ENCODE data around the gene PREPL. TPM values are rescaled to one million over a fixed set of nuclear protein-coding genes. Genes with fewer than 3 reads are reported as not detected.

Gene PREPL
- total and polyA plus RNA-seq, 2 donors (not counting 3 experiments of a cell fraction or from before 2014, with no cell fraction given) = 10.1 to 25.7 TPM

DNA sequence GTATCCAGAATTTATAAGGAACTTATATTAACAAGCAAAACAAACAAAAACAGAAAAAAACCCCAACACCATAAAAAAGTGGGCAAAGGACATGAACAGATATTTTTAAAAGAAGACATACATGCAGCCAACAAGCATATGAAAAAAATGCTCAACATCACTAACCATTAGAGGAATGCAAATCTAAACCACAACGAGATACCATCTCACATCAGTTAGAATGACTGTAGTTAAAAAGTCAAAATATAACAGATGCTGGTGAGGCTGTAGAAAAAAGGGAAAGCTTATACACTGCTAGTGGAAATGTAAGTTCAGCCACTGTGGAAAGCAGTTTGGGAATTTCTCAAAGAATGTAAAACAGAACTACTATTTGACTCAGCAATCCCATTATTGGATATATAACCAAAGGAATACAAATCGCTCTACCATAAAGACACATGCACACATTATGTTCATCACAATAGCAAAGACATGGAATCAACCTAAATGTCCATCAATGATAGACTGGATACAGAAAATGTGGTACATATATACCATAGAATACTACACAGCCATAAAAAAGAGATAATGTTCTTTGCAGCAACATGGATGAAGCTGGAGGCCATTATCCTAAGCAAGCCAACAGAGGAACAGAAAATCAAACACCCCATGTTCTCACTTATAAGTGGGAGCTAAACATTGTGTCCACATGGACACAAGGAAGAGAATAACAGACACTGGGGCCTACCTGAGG is 25.3 kb downstream of the PREPL start:
- Histone ChIP-seq H3K27ac (ENCODE audit: insufficient read depth, low read depth, low read length) (no peak overlapping the region), H3K4me1 (ENCODE audit: control insufficient read depth, extremely low read depth, insufficient read depth, low read length) (no peaks in the 10 kb centered on the region)
- CTCF ChIA-PET = no interaction called here

DNA sequence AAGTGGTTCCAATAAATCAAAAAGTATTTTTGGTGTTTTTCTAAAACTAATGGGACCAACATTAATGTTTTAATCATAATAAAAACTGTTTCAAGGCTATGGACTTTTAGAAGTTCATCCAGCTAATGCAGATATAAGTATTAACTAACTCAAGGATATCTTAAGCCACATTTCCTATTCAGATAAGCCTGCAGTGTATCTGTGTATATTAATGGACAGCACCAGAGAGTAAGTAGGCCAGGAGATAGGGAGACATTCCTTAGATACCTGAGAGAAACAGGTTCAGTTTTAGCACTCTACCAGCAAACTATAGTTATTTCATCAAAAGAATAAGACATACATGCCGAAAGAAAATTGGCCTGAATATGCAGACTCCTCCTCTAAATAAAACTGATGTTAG is 27.3 kb downstream of the PREPL start:
- H3K9ac ChIP-seq (replicated peaks; ENCODE audit: extremely low read depth, insufficient read depth, low read length) = no peak overlapping the region
- no peak overlapping the region for H3K27ac ChIP-seq (ENCODE audit: insufficient read depth, low read depth, low read length)
- no peaks in the 10 kb centered on the region for H3K79me2 ChIP-seq (ENCODE audit: control insufficient read depth, insufficient read depth, low read length)
- ChIA-PET POLR2A (no interaction called here), CTCF (no interaction called here)
- TF ChIP-seq, protein P1, sequence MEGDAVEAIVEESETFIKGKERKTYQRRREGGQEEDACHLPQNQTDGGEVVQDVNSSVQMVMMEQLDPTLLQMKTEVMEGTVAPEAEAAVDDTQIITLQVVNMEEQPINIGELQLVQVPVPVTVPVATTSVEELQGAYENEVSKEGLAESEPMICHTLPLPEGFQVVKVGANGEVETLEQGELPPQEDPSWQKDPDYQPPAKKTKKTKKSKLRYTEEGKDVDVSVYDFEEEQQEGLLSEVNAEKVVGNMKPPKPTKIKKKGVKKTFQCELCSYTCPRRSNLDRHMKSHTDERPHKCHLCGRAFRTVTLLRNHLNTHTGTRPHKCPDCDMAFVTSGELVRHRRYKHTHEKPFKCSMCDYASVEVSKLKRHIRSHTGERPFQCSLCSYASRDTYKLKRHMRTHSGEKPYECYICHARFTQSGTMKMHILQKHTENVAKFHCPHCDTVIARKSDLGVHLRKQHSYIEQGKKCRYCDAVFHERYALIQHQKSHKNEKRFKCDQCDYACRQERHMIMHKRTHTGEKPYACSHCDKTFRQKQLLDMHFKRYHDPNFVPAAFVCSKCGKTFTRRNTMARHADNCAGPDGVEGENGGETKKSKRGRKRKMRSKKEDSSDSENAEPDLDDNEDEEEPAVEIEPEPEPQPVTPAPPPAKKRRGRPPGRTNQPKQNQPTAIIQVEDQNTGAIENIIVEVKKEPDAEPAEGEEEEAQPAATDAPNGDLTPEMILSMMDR (IDR thresholded peaks at IDR 0.05; ENCODE audit: extremely low read depth in 1 of 2, insufficient read depth in 1 of 2, low read depth in 1 of 2, low read length in 2 of 2) = no peak
- TF ChIP-seq EZH2 (IDR thresholded peaks at IDR 0.05; ENCODE audit: borderline replicate concordance, low read depth, low read length, severe bottlenecking) = no peak
- TF ChIP-seq, protein P2, sequence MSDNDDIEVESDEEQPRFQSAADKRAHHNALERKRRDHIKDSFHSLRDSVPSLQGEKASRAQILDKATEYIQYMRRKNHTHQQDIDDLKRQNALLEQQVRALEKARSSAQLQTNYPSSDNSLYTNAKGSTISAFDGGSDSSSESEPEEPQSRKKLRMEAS (IDR thresholded peaks at IDR 0.05; ENCODE audit: insufficient read depth, insufficient read length) = no peak
- no peak for TF ChIP-seq FOS (IDR thresholded peaks at IDR 0.05; ENCODE audit: borderline replicate concordance, insufficient read depth, low read length)
- TF ChIP-seq JUN (IDR thresholded peaks at IDR 0.05; ENCODE audit: borderline replicate concordance, insufficient read depth, insufficient read length, low read depth) = no peak
- no peak for TF ChIP-seq GATA2 (IDR thresholded peaks at IDR 0.05; ENCODE audit: insufficient read depth, insufficient read length, low read depth, low read length)
- no peak for TF ChIP-seq POLR2AphosphoS5 (IDR thresholded peaks at IDR 0.05; ENCODE audit: insufficient read depth, low read depth, low read length)
- no peak for TF ChIP-seq POLR2A (IDR thresholded peaks at IDR 0.05; ENCODE audit: low read depth, low read length)
- TF ChIP-seq MYC (IDR thresholded peaks at IDR 0.05; ENCODE audit: low read depth, low read length) = no peak
- no peak for FAIRE-seq
- no TSS peak for BruUV-seq (replicated peaks)
- no peaks in the 10 kb centered on the region for H4K20me1 ChIP-seq (replicated peaks; ENCODE audit: control insufficient read depth, extremely low read depth, insufficient read depth, low read length)
- H3K9me1 ChIP-seq (replicated peaks; ENCODE audit: control insufficient read depth, extremely low read depth, insufficient read depth, low read length) = no peaks in the 10 kb centered on the region
- H3K4me2 ChIP-seq (ENCODE audit: insufficient read depth, low read length) = no peak overlapping the region
- no peaks in the 10 kb centered on the region for H3K9me3 ChIP-seq (replicated peaks; ENCODE audit: control insufficient read depth, insufficient read depth, low read length)
- dilution Hi-C loops (cut with MboI; ENCODE audit: extremely low pct_ligation_motif_present, low sequenced_read_pairs) = no loop called here
- intact Hi-C loops (cut with micrococcal nuclease) = no loop called here
- H3K27me3 ChIP-seq (ENCODE audit: control insufficient read depth in 2 of 2, insufficient read depth in 2 of 2, low read length in 2 of 2) = no peaks in the 10 kb centered on the region
- H3K4me1 ChIP-seq (ENCODE audit: control insufficient read depth, extremely low read depth, insufficient read depth, low read length) = no peaks in the 10 kb centered on the region
- no peak overlapping the region for H2AFZ ChIP-seq (ENCODE audit: low read depth, low read length)
- peaks cover 6 to 7% of the 10 kb centered on the region in 2 experiments for H3K36me3 ChIP-seq (ENCODE audit: control insufficient read depth in 2 of 2, extremely low read depth in 1 of 2, insufficient read depth in 2 of 2, low read length in 2 of 2)
- no peak for DNase-seq (ENCODE audit: low read depth, low spot score)
- H3K4me3 ChIP-seq (replicated peaks in 1 of 3; ENCODE audit: insufficient read depth in 1 of 3, low read depth in 1 of 3, low read length in 3 of 3) = no peak overlapping the region

More for the DNA sequence above, 25.3 kb downstream of the PREPL start:
- peaks cover 6 to 7% of the 10 kb centered on the region in 2 experiments for H3K36me3 ChIP-seq (ENCODE audit: control insufficient read depth in 2 of 2, extremely low read depth in 1 of 2, insufficient read depth in 2 of 2, low read length in 2 of 2)
- H3K9ac ChIP-seq (replicated peaks; ENCODE audit: extremely low read depth, insufficient read depth, low read length) = no peak overlapping the region
- H3K9me1 ChIP-seq (replicated peaks; ENCODE audit: control insufficient read depth, extremely low read depth, insufficient read depth, low read length) = no peaks in the 10 kb centered on the region
- no peak overlapping the region for H3K4me3 ChIP-seq (replicated peaks in 1 of 3; ENCODE audit: insufficient read depth in 1 of 3, low read depth in 1 of 3, low read length in 3 of 3)
- H4K20me1 ChIP-seq (replicated peaks; ENCODE audit: control insufficient read depth, extremely low read depth, insufficient read depth, low read length) = no peaks in the 10 kb centered on the region
- no peak overlapping the region for H3K4me2 ChIP-seq (ENCODE audit: insufficient read depth, low read length)
- H3K79me2 ChIP-seq (ENCODE audit: control insufficient read depth, insufficient read depth, low read length) = no peaks in the 10 kb centered on the region
- TF ChIP-seq POLR2AphosphoS5 (IDR thresholded peaks at IDR 0.05; ENCODE audit: insufficient read depth, low read depth, low read length) (no peak), GATA2 (IDR thresholded peaks at IDR 0.05; ENCODE audit: insufficient read depth, insufficient read length, low read depth, low read length) (no peak), POLR2A (IDR thresholded peaks at IDR 0.05; ENCODE audit: low read depth, low read length) (no peak), MYC (IDR thresholded peaks at IDR 0.05; ENCODE audit: low read depth, low read length) (no peak)
- POLR2A ChIA-PET = no interaction called here
- intact Hi-C loops (cut with micrococcal nuclease) (no loop called here), dilution Hi-C loops (cut with MboI; ENCODE audit: extremely low pct_ligation_motif_present, low sequenced_read_pairs) (no loop called here)
- FAIRE-seq (no peak), DNase-seq (ENCODE audit: low read depth, low spot score) (no peak)
- H3K27me3 ChIP-seq (ENCODE audit: control insufficient read depth in 2 of 2, insufficient read depth in 2 of 2, low read length in 2 of 2) = no peaks in the 10 kb centered on the region
- H3K9me3 ChIP-seq (replicated peaks; ENCODE audit: control insufficient read depth, insufficient read depth, low read length) = no peaks in the 10 kb centered on the region
- H2AFZ ChIP-seq (ENCODE audit: low read depth, low read length) = no peak overlapping the region
- BruUV-seq (replicated peaks) = no TSS peak

Data from endothelial cell of umbilical vein (primary cell).